Neuron (in vitro differentiated cells): Measurements from ENCODE around the gene RASSF1.

Source experiments
- H2AFZ ChIP-seq: one replicate; pipeline ENCODE4 v1.6.1; 2013; ENCODE audit warnings: low read depth, mild to moderate bottlenecking, inconsistent platforms, low read length, moderate library complexity
- H3K27me3 ChIP-seq: one replicate; pipeline ENCODE4 v1.6.1; 2013; ENCODE audit warnings: low read length; ENCODE audit not compliant: insufficient read depth
- H3K36me3 ChIP-seq: one replicate; pipeline ENCODE4 v1.6.1; 2013; ENCODE audit warnings: low read length; ENCODE audit not compliant: insufficient read depth
- H3K4me1 ChIP-seq: one replicate; pipeline ENCODE4 v1.6.1; 2013; ENCODE audit warnings: low read length; ENCODE audit not compliant: insufficient read depth
- H3K4me3 ChIP-seq: 2 replicates; pipeline ENCODE4 v1.5.1; 2013; ENCODE audit warnings: mild to moderate bottlenecking, low read length, moderate library complexity
- H3K9me3 ChIP-seq: one replicate; pipeline ENCODE4 v1.6.1; 2013; ENCODE audit warnings: low read length

The RASSF1 gene

GRCh38 chr3:50322386-50323091, 18.1 kb downstream of the RASSF1 start, which contains the start of gene HYAL2:
Gene HYAL2, minus strand, starts transcription at chr3:50322745. Its CDS starts 2,256 bp downstream, at chr3:50320489.
- Histone ChIP-seq H2AFZ (peak within 1 kb of the TSS; percentile 36), H3K9me3 (no peaks in the 10 kb centered on the region), H3K4me3 (peak within 1 kb of the TSS; percentile 74), H3K36me3 (peaks cover 37% of the 10 kb centered on the region), H3K27me3 (no peaks in the 10 kb centered on the region), H3K4me1 (peaks cover 40% of the 10 kb centered on the region)

GRCh38 chr3:50322115-50322385, 18.6 kb downstream of the RASSF1 start:
- H3K36me3 ChIP-seq: peaks cover 41% of the 10 kb centered on the region
- H3K4me3 ChIP-seq: no peak overlapping the region
- H2AFZ ChIP-seq: no peak overlapping the region
- no peaks in the 10 kb centered on the region for H3K9me3 ChIP-seq
- no peaks in the 10 kb centered on the region for H3K27me3 ChIP-seq
- peaks cover 35% of the 10 kb centered on the region for H3K4me1 ChIP-seq

- peaks cover 45% of the 10 kb centered on the region for H3K36me3 ChIP-seq
- no peaks in the 10 kb centered on the region for H3K27me3 ChIP-seq
- peak overlapping the region; percentile 36 for H2AFZ ChIP-seq
- peak overlapping the region; percentile 74 for H3K4me3 ChIP-seq
- peaks cover 30% of the 10 kb centered on the region for H3K4me1 ChIP-seq
- peaks cover under 1% of the 10 kb centered on the region for H3K9me3 ChIP-seq
These were observed 19.1 kb downstream of the RASSF1 start for GRCh38 chr3:50321336-50322114.

GRCh38 chr3:50320853-50321335, 19.7 kb downstream of the RASSF1 start:
- peaks cover 44% of the 10 kb centered on the region for H3K36me3 ChIP-seq
- H3K4me1 ChIP-seq: peaks cover 30% of the 10 kb centered on the region
- no peaks in the 10 kb centered on the region for H3K27me3 ChIP-seq
- peaks cover 2% of the 10 kb centered on the region for H3K9me3 ChIP-seq
- peak overlapping the region; percentile 74 for H3K4me3 ChIP-seq
- peak overlapping the region; percentile 36 for H2AFZ ChIP-seq

GRCh38 chr3:50319894-50320625, 20.6 kb downstream of the RASSF1 start:
- Histone ChIP-seq H3K9me3 (peaks cover 2% of the 10 kb centered on the region), H2AFZ (no peak overlapping the region), H3K27me3 (no peaks in the 10 kb centered on the region), H3K4me1 (peaks cover 30% of the 10 kb centered on the region), H3K36me3 (peaks cover 37% of the 10 kb centered on the region), H3K4me3 (peak overlapping the region; percentile 74)

GRCh38 chr3:50319181-50319893, 21.3 kb downstream of the RASSF1 start:
- H3K9me3 ChIP-seq: peaks cover 2% of the 10 kb centered on the region
- no peaks in the 10 kb centered on the region for H3K27me3 ChIP-seq
- peaks cover 38% of the 10 kb centered on the region for H3K36me3 ChIP-seq
- H3K4me3 ChIP-seq: no peak overlapping the region
- no peak overlapping the region for H2AFZ ChIP-seq
- H3K4me1 ChIP-seq: peaks cover 26% of the 10 kb centered on the region

- Histone ChIP-seq H3K9me3 (peaks cover 2% of the 10 kb centered on the region), H3K4me1 (peaks cover 25% of the 10 kb centered on the region), H3K27me3 (no peaks in the 10 kb centered on the region), H2AFZ (no peak overlapping the region), H3K4me3 (no peak overlapping the region), H3K36me3 (peaks cover 42% of the 10 kb centered on the region)
These were observed 22.0 kb downstream of the RASSF1 start for GRCh38 chr3:50318615-50319014.

GRCh38 chr3:50318163-50318562, 22.5 kb downstream of the RASSF1 start:
- peaks cover 43% of the 10 kb centered on the region for H3K36me3 ChIP-seq
- H3K4me1 ChIP-seq: peaks cover 25% of the 10 kb centered on the region
- H2AFZ ChIP-seq: no peak overlapping the region
- H3K4me3 ChIP-seq: no peak overlapping the region
- peaks cover 2% of the 10 kb centered on the region for H3K9me3 ChIP-seq
- H3K27me3 ChIP-seq: no peaks in the 10 kb centered on the region

GRCh38 chr3:50317300-50317699, 23.3 kb downstream of the RASSF1 start:
- H3K9me3 ChIP-seq: peaks cover 2% of the 10 kb centered on the region
- no peaks in the 10 kb centered on the region for H3K27me3 ChIP-seq
- H2AFZ ChIP-seq: no peak overlapping the region
- H3K36me3 ChIP-seq: peaks cover 44% of the 10 kb centered on the region
- H3K4me3 ChIP-seq: no peak overlapping the region
- peaks cover 25% of the 10 kb centered on the region for H3K4me1 ChIP-seq

- Histone ChIP-seq H3K27me3 (no peaks in the 10 kb centered on the region), H3K36me3 (peaks cover 44% of the 10 kb centered on the region), H3K4me1 (peaks cover 20% of the 10 kb centered on the region)
These were observed 23.9 kb downstream of the RASSF1 start for GRCh38 chr3:50316657-50317242.

GRCh38 chr3:50314816-50315215, 25.8 kb downstream of the RASSF1 start:
- no peak overlapping the region for H2AFZ ChIP-seq
- H3K27me3 ChIP-seq: no peaks in the 10 kb centered on the region
- peaks cover 2% of the 10 kb centered on the region for H3K9me3 ChIP-seq
- H3K4me3 ChIP-seq: no peak overlapping the region
- peaks cover 10% of the 10 kb centered on the region for H3K4me1 ChIP-seq
- H3K36me3 ChIP-seq: peaks cover 41% of the 10 kb centered on the region

More at GRCh38 chr3:50316657-50317242, 23.9 kb downstream of the RASSF1 start:
- H3K4me3 ChIP-seq: no peak overlapping the region
- peaks cover 2% of the 10 kb centered on the region for H3K9me3 ChIP-seq
- H2AFZ ChIP-seq: no peak overlapping the region

- H3K36me3 ChIP-seq: peaks cover 39% of the 10 kb centered on the region
These were observed 26.3 kb downstream of the RASSF1 start for GRCh38 chr3:50314342-50314741.

More at GRCh38 chr3:50314342-50314741, 26.3 kb downstream of the RASSF1 start:
- Histone ChIP-seq H3K9me3 (peaks cover 6% of the 10 kb centered on the region), H3K4me3 (no peak overlapping the region), H2AFZ (no peak overlapping the region), H3K27me3 (no peaks in the 10 kb centered on the region), H3K4me1 (peaks cover 5% of the 10 kb centered on the region)
